Heart right ventricle (tissue), 16 donors: ENCODE data around the gene LIG3. TPM values are rescaled to one million over a fixed set of nuclear protein-coding genes. Genes with fewer than 3 reads are reported as not detected.
"Not testable (repeated sequence)": the region's sequence is repeated elsewhere in the genome, so short reads cannot be mapped to it uniquely, and the experiment has no call there.

Experiments used
- ATAC-seq, 8 donors: fragments of 200-7000 bp; cut with Tn5 transposase; one replicate each; pipeline ENCODE4 v1.9.1; 2020; ENCODE audit warnings: mild to moderate bottlenecking in 8 of 8, moderate library complexity in 8 of 8, moderate number of reproducible peaks in 1 of 8
- DNase-seq, 2 donors: peaks; one replicate each; pipeline ENCODE4 v3.0.0-alpha.2; 2020
- H3K27ac ChIP-seq, 10 donors: fragments of 200-600 bp; sonication (generic) in 2 of 10; one replicate each; pipeline versions ENCODE4 v1.5.0 to v1.8.0; 2020 to 2022; ENCODE audit warnings: mild to moderate bottlenecking in 3 of 10
- H3K27me3 ChIP-seq, 7 donors: fragments of 200-600 bp; one replicate each; pipeline ENCODE4 v1.8.0; 2021 to 2022; ENCODE audit warnings: mild to moderate bottlenecking in 2 of 7
- H3K36me3 ChIP-seq, 9 donors: fragments of 200-600 bp; sonication (generic) in 1 of 9; one replicate each; pipeline versions ENCODE4 v1.5.0 to v1.8.0; 2020 to 2022; ENCODE audit warnings: mild to moderate bottlenecking in 2 of 9
- H3K4me1 ChIP-seq, 9 donors: fragments of 200-600 bp; sonication (generic) in 1 of 9; one replicate each; pipeline versions ENCODE4 v1.5.0 to v1.8.0; 2020 to 2022; ENCODE audit warnings: mild to moderate bottlenecking in 4 of 9
- H3K4me3 ChIP-seq, 10 donors: fragments of 200-600 bp; sonication (generic) in 2 of 10; one replicate each; pipeline versions ENCODE4 v1.5.0 to v1.8.0; 2020 to 2022; ENCODE audit warnings: mild to moderate bottlenecking in 7 of 10, moderate library complexity in 2 of 10
- H3K9me3 ChIP-seq, 11 donors: fragments of 200-600 bp in 10 of 11; sonication (generic) in 2 of 11; one replicate each; pipeline versions ENCODE4 v1.5.0 to v1.8.0; 2013 to 2022; ENCODE audit warnings: mild to moderate bottlenecking in 2 of 11, control low read depth in 1 of 11, moderate library complexity in 1 of 11
- WGBS, 2 donors: extraction: QIAGEN DNeasy Blood & Tissue Kit; methylation state at CpG; one replicate each; pipeline ENCODE4 v1.1.7; 2013; ENCODE audit warnings: inconsistent platforms in 1 of 2; 5-methylcytosine and 5-hydroxymethylcytosine counted together
- intact Hi-C, 10 donors: fragments of 100-400 bp; cut with DNase I; formaldehyde crosslinking; loops; one replicate each; pipeline versions ENCODE4 v1.11.1 to v1.14.2; 2022
- long read RNA-seq, 3 donors: library from polyadenylated mRNA; unstranded; transcript quantifications; one replicate each; pipeline ENCODE4 v2.0.0, GENCODE V29; 2020 to 2021
- polyA plus RNA-seq, 2 donors: library from polyadenylated mRNA; stranded (reverse); fragments of 200-250 nt; gene quantifications; one replicate each; pipeline ENCODE4 v1.2.3, GENCODE V29; 2013
- total RNA-seq, 10 donors: library from RNA; stranded (reverse); fragmentation: NEBNext Ultra II Directional in 3 of 10; extraction: Animal tissue kit (Norgen Biotek cat#: 25700) in 3 of 10; gene quantifications; one replicate each; pipeline versions ENCODE4 v1.2.1 to v1.2.4, GENCODE V29; 2021 to 2023
- TF ChIP-seq, protein P1 (sequence below), 9 donors: fragments of 200-600 bp; sonication (generic) in 2 of 9; IDR thresholded peaks; one replicate each; pipeline versions ENCODE4 v1.5.0 to v1.8.0; 2021 to 2022; ENCODE audit warnings: antibody characterized with exemption in 9 of 9, mild to moderate bottlenecking in 5 of 9, moderate library complexity in 1 of 9
- donor health status: Arrhythmogenic right ventricular cardiomyopathy.
- donor health status: ischemic (EF 13 %, LVEDD 7.1; RV severe dilation, severe dysfunction).
- donor health status: healthy with polysubstance abuse.
- donor health status: DM: no; HTN: yes; CAD: no.
- donor health status: DM: no; HTN: no; CAD: no.
- donor health status: ischemic (EF 25% LVEDD 6.9; RV normal size, moderate dysfunction).
- donor health status: ischemic (EF 25% LVEDD 5.7; RV mildly dilated, moderate dysfunction).
- donor health status: healthy.
- donor health status: DM: yes; HTN: yes; CAD: no.
- donor health status: Ischemic cardiomyopathy.
- donor health status: ischemic (EF 35%, LVEDD 5.7; RV mildly dilated, moderate dysfunction).
- donor health status: nonischemic (EF 11% LVEDD 7.7; RV severe dilation, severe dysfunction).
- donor health status: DM: yes; HTN: yes; CAD: no.
- donor health status: PGD.
- donor health status: ischemic (EF 29% LVEDD 5.4; RV normal size, mild dysfunction).
- donor health status: nonischemic (EF 23%, LVEDD 6.1; RV moderate dilation, normal function).

The LIG3 gene
- total RNA-seq (10 to 100 TPM; 16.8 to 27.7 (median 20.7) TPM), polyA plus RNA-seq (1 to 10 TPM; 5.2 to 9.4 TPM)
- long read RNA-seq, donor 1, full-length matches to known transcripts = 10 of 19 reads
- long read RNA-seq, donor 1, partial matches to known transcripts = 7 of 19 reads
- long read RNA-seq, donor 1, other reads (novel, unspliced or antisense) = 2 of 19 reads
- long read RNA-seq, donor 2, full-length matches to known transcripts = 8 of 24 reads
- long read RNA-seq, donor 2, partial matches to known transcripts = 7 of 24 reads
- long read RNA-seq, donor 2, other reads (novel, unspliced or antisense) = 9 of 24 reads
- long read RNA-seq, donor 3, full-length matches to known transcripts = 18 of 44 reads
- long read RNA-seq, donor 3, partial matches to known transcripts = 11 of 44 reads
- long read RNA-seq, donor 3, other reads (novel, unspliced or antisense) = 15 of 44 reads

DNA sequence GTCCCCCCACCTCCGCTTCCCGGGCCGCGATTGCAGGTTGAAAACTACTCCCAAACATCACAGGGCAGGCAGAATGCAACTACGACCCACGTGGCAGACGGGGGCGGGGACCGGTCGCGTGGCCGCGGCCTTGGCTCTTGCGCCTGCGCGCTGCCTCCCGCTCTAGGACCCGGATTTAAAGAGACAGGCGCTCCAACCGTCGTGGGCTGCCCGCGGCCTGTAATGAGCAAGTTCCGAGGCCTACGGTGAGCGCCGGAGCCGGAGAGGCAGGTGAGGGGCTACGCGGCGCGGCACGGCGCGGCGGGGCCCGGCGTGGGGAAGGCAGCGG, at the start of gene LIG3:
TSS of gene LIG3 (plus strand) at position 160 of the 328 bp plus-strand sequence. CDS start 2,494 bp downstream, outside the sequence.
- peaks cover 0 to 33% (median 25%) of the 10 kb centered on the region in 9 donors for H3K4me1 ChIP-seq

GRCh38 chr17:34950780-34951179, 29.5 kb upstream of the LIG3 start:
- H3K4me3 ChIP-seq, H3K9me3 ChIP-seq, intact Hi-C loops, H3K27me3 ChIP-seq, H3K36me3 ChIP-seq, H3K27ac ChIP-seq, DNase-seq, ATAC-seq, H3K4me1 ChIP-seq: not testable (repeated sequence)
- WGBS, 2 donors = 92 to 97% methylated on average over 4 of the region's 4 CpGs

More for the DNA sequence above, at the start of gene LIG3:
- Histone ChIP-seq H3K27ac (peak within 1 kb of the TSS; percentile 98 to 100 (median 99)), H3K9me3 (no peaks in the 10 kb centered on the region), H3K27me3 (no peaks in the 10 kb centered on the region), H3K36me3 (peaks cover 0 to 21% (median 0%) of the 10 kb centered on the region in 9 donors), H3K4me3 (peak within 1 kb of the TSS; percentile 94 to 99 (median 96))
- WGBS, 2 donors = 0% methylated on average over 39 of the region's 39 CpGs
- ATAC-seq = peak; percentile 92 to 97 (median 95)
- intact Hi-C loops = loop anchor here in 3 of 10 donors (2.0 to 5.0 kb wide), 2 partner anchors 20 to 107 kb away; partner anchors contain the start of genes CCT6B (in 1 of the 3) and ZNF830 (in 1 of the 3)
- peak; percentile 93 to 95 for DNase-seq
- TF ChIP-seq, protein P1, sequence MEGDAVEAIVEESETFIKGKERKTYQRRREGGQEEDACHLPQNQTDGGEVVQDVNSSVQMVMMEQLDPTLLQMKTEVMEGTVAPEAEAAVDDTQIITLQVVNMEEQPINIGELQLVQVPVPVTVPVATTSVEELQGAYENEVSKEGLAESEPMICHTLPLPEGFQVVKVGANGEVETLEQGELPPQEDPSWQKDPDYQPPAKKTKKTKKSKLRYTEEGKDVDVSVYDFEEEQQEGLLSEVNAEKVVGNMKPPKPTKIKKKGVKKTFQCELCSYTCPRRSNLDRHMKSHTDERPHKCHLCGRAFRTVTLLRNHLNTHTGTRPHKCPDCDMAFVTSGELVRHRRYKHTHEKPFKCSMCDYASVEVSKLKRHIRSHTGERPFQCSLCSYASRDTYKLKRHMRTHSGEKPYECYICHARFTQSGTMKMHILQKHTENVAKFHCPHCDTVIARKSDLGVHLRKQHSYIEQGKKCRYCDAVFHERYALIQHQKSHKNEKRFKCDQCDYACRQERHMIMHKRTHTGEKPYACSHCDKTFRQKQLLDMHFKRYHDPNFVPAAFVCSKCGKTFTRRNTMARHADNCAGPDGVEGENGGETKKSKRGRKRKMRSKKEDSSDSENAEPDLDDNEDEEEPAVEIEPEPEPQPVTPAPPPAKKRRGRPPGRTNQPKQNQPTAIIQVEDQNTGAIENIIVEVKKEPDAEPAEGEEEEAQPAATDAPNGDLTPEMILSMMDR (IDR thresholded peaks at IDR 0.05) = no peak

DNA sequence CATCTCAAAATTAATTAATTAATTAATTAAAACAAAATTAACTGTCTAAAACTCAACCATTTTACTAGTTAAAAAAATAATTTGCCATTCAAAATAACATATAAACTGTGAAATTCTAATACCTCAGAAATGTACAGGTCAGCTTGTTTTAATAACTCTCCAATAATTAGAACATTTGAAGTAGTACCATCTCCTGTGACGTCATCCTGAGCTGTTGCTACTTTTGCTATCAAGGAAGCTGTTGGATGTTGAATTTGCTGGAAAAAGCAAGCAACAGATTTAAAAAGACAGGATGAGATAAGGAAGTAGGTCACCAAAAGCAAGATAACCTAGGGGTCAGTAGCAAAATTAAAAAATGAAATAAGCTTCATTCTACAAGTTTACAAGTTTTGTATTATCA, 21.9 kb upstream of the LIG3 start:
- peaks cover 0 to 27% (median 22%) of the 10 kb centered on the region in 9 donors for H3K4me1 ChIP-seq
- TF ChIP-seq, protein P1 (IDR thresholded peaks at IDR 0.05) = no peak
- no peaks in the 10 kb centered on the region for H3K27me3 ChIP-seq
- peaks cover 0 to 7% (median 0%) of the 10 kb centered on the region in 9 donors for H3K36me3 ChIP-seq
- ATAC-seq (no peak), DNase-seq (no peak)
- H3K27ac ChIP-seq = no peak overlapping the region
- WGBS, 2 donors = 64 to 65% methylated on average over 1 of the region's 1 CpG
- intact Hi-C loops = no loop called here
- no peaks in the 10 kb centered on the region for H3K9me3 ChIP-seq
- H3K4me3 ChIP-seq = no peak overlapping the region

DNA sequence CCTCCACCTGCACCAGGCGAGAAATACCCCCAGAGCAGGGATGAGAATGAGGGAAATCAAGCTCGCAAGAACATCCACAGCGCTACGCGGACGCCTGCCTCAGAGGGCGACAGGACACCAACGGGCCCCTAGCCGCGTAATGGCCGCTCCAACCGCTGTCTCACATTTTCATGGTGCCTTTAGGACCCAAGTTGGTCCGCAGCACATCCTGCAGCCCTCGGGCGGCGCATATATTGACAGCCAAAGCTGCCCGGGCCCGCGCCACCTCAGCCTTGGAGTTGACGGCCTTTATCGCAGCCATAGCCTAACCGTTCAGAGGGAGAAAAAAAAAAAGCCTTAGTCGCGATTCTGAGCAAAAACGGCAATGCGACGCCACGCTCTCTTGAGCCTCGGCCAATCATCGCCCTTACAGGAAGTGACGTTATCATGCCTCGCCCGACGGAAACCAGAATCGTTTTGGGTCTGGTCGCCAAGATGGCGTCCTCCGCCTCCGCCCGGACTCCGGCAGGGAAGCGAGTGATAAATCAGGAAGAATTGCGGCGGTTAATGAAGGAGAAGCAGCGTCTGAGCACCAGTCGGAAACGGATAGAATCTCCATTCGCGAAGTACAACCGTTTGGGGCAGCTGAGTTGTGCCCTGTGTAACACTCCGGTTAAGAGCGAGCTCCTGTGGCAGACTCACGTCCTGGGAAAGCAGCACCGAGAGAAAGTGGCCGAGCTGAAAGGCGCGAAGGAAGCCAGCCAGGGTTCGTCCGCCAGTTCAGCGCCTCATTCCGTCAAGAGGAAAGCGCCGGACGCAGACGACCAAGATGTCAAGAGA, 19.0 kb upstream of the LIG3 start, which contains the start of the genes CCT6B and ZNF830:
TSS of gene CCT6B (minus strand) at position 368 of the 819 bp plus-strand sequence. CDS start at position 301, 67 bp downstream.
TSS of gene ZNF830 (plus strand) at position 448 of the 819 bp plus-strand sequence. CDS start at position 475, 27 bp downstream.
- TF ChIP-seq, protein P1 (IDR thresholded peaks at IDR 0.05) = peak in 1 of 9 donors; percentile 23
- Histone ChIP-seq H3K4me3 (peak within 1 kb of the TSS; percentile 59 to 100 (median 80)), H3K27ac (peak within 1 kb of the TSS; percentile 70 to 99 (median 95)), H3K27me3 (no peaks in the 10 kb centered on the region), H3K4me1 (peaks cover 0 to 31% (median 23%) of the 10 kb centered on the region in 9 donors), H3K36me3 (peaks cover 0 to 36% (median 19%) of the 10 kb centered on the region in 9 donors), H3K9me3 (no peaks in the 10 kb centered on the region)
- ATAC-seq (peak; percentile 97 to 100 (median 99)), DNase-seq (peak; percentile 87 to 94)
- WGBS, 2 donors = 0 to 1% methylated on average over 65 of the region's 65 CpGs
- intact Hi-C loops = loop anchor here in 1 of 10 donors (2.0 kb wide), 1 partner anchor 19 kb away; the partner anchor contains the start of gene LIG3
